K562 (cell line): ENCODE measurements around the gene DDX41. TPM values are rescaled to one million over a fixed set of nuclear protein-coding genes. Genes with fewer than 3 reads are reported as not detected.

Experiments
- MYC ChIP-seq, 2 experiments: fragments of 250-450 bp in 1 of 2; sonication (Bioruptor Pico) in 1 of 2; IDR thresholded peaks; 2 replicates each; pipeline versions ENCODE4 v1.5.1 to v1.6.1; 2012 to 2021; ENCODE audit warnings: low read depth in 2 of 2, borderline replicate concordance in 1 of 2, improper control_type of control experiment in 1 of 2, low read length in 1 of 2, mild to moderate bottlenecking in 1 of 2, moderate library complexity in 1 of 2
- TRIM25 ChIP-seq: fragments of 450-650 bp; IDR thresholded peaks from 2 replicates; pipeline ENCODE4 v1.7.0; 2016; ENCODE audit warnings: borderline replicate concordance
- polyA plus RNA-seq, 8 experiments: library from polyadenylated mRNA; depleted of rRNA in 4 of 8; stranded (reverse) in 5 of 8; unstranded in 3 of 8; fragments of >200 nt; fragmentation: Nextera tagmentation in 2 of 8; fragmentation: Illumina TruSeq in 1 of 8; extraction: Ambion mirVana in 2 of 8; extraction: Trizol in 1 of 8; gene quantifications; 2 replicates each; pipeline versions ENCODE4 v1.2.1 to v1.2.3, GENCODE V29; 2011 to 2014; ENCODE audit warnings: inconsistent platforms in 1 of 8, missing spikeins in 1 of 8
- total RNA-seq, 7 experiments: library from RNA; depleted of rRNA in 6 of 7; stranded (reverse); fragments of >200 nt in 6 of 7; fragmentation: Illumina TruSeq in 2 of 7; extraction: Trizol in 2 of 7; gene quantifications; 2 replicates each; pipeline versions ENCODE4 v1.2.1 to v1.2.3, GENCODE V29; 2011 to 2021; ENCODE audit warnings: low replicate concordance in 1 of 7
- TF ChIP-seq, protein P1 (sequence below): fragments of 250-450 bp; sonication (Bioruptor Pico); IDR thresholded peaks from 2 replicates; pipeline ENCODE4 v1.8.0; 2021; ENCODE audit warnings: moderate library complexity, mild to moderate bottlenecking, inconsistent platforms
- TF ChIP-seq, protein P2 (sequence below): fragments of 250-450 bp; sonication (Bioruptor Pico); IDR thresholded peaks from 2 replicates; pipeline ENCODE4 v1.4.0; 2020; ENCODE audit warnings: mild to moderate bottlenecking, moderate library complexity

The DDX41 gene
- total and polyA plus RNA-seq, 9 of the 15 experiments (the other 6 are each of a cell fraction or from before 2014, with no cell fraction given): 38.2 to 284 (median 116) TPM

- TF ChIP-seq, protein P1, sequence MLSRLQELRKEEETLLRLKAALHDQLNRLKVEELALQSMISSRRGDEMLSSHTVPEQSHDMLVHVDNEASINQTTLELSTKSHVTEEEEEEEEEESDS (CRISPR knock-in tag): no peak
- TF ChIP-seq, protein P2, sequence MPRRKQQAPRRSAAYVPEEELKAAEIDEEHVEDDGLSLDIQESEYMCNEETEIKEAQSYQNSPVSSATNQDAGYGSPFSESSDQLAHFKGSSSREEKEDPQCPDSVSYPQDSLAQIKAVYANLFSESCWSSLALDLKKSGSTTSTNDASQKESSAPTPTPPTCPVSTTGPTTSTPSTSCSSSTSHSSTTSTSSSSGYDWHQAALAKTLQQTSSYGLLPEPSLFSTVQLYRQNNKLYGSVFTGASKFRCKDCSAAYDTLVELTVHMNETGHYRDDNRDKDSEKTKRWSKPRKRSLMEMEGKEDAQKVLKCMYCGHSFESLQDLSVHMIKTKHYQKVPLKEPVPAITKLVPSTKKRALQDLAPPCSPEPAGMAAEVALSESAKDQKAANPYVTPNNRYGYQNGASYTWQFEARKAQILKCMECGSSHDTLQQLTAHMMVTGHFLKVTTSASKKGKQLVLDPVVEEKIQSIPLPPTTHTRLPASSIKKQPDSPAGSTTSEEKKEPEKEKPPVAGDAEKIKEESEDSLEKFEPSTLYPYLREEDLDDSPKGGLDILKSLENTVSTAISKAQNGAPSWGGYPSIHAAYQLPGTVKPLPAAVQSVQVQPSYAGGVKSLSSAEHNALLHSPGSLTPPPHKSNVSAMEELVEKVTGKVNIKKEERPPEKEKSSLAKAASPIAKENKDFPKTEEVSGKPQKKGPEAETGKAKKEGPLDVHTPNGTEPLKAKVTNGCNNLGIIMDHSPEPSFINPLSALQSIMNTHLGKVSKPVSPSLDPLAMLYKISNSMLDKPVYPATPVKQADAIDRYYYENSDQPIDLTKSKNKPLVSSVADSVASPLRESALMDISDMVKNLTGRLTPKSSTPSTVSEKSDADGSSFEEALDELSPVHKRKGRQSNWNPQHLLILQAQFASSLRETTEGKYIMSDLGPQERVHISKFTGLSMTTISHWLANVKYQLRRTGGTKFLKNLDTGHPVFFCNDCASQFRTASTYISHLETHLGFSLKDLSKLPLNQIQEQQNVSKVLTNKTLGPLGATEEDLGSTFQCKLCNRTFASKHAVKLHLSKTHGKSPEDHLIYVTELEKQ (CRISPR knock-in tag): no peak
- TF ChIP-seq TRIM25: no peak
- peak; percentile 50 for TF ChIP-seq MYC (IDR thresholded peaks at IDR 0.05; ENCODE audit: low read depth, low read length)
- TF ChIP-seq MYC (CRISPR knock-in tag; IDR thresholded peaks at IDR 0.05; ENCODE audit: borderline replicate concordance, low read depth): 0 out of 2 replicates have a peak, but pooled peaks have one; percentile 23
These were observed 40.4 kb upstream of the DDX41 start (continued) for GRCh38 chr5:177557041-177557647.
